Measurements from ENCODE around the gene CPNE5.
"Not testable (repeated sequence)": the region's sequence is repeated elsewhere in the genome, so short reads cannot be mapped to it uniquely, and the experiment has no call there.

The CPNE5 gene

GRCh38 chr6:36813526-36813925 is 25.7 kb downstream of the CPNE5 start:
- Histone ChIP-seq H3K79me2 (ENCODE audit: low read length) (no peaks in the 10 kb centered on the region), H3K4me3 (ENCODE audit: low read length) (no peak overlapping the region), H3K27me3 (ENCODE audit: low read depth, low read length) (no peaks in the 10 kb centered on the region), H2AFZ (ENCODE audit: low read depth, low read length) (no peak overlapping the region), H3K27ac (ENCODE audit: low read length) (no peak overlapping the region), H3K4me2 (ENCODE audit: low read length) (no peak overlapping the region), H3K9ac (ENCODE audit: low read length) (no peak overlapping the region), H3K9me3 (ENCODE audit: insufficient read depth, low read length) (no peaks in the 10 kb centered on the region), H3K4me1 (ENCODE audit: low read length) (no peaks in the 10 kb centered on the region), H4K20me1 (ENCODE audit: insufficient read depth, low read length) (no peaks in the 10 kb centered on the region), H3K36me3 (replicated peaks; ENCODE audit: low read depth, low read length) (no peaks in the 10 kb centered on the region)
- TF ChIP-seq CTCF (IDR thresholded peaks at IDR 0.05; ENCODE audit: low read depth, low read length) (no peak), EZH2phosphoT487 (IDR thresholded peaks at IDR 0.05; ENCODE audit: low read depth) (no peak)

- H2AFZ ChIP-seq (ENCODE audit: low read depth, low read length); H3K27me3 ChIP-seq (ENCODE audit: low read depth, low read length); H3K4me3 ChIP-seq (ENCODE audit: low read length); H3K27ac ChIP-seq (ENCODE audit: low read length); H3K36me3 ChIP-seq (replicated peaks; ENCODE audit: low read depth, low read length); H3K79me2 ChIP-seq (ENCODE audit: low read length); H3K4me2 ChIP-seq (ENCODE audit: low read length); H3K9ac ChIP-seq (ENCODE audit: low read length); H3K9me3 ChIP-seq (ENCODE audit: insufficient read depth, low read length); H3K4me1 ChIP-seq (ENCODE audit: low read length); H4K20me1 ChIP-seq (ENCODE audit: insufficient read depth, low read length): not testable (repeated sequence)
Measured at GRCh38 chr6:36813047-36813446, 26.2 kb downstream of the CPNE5 start.

DNA sequence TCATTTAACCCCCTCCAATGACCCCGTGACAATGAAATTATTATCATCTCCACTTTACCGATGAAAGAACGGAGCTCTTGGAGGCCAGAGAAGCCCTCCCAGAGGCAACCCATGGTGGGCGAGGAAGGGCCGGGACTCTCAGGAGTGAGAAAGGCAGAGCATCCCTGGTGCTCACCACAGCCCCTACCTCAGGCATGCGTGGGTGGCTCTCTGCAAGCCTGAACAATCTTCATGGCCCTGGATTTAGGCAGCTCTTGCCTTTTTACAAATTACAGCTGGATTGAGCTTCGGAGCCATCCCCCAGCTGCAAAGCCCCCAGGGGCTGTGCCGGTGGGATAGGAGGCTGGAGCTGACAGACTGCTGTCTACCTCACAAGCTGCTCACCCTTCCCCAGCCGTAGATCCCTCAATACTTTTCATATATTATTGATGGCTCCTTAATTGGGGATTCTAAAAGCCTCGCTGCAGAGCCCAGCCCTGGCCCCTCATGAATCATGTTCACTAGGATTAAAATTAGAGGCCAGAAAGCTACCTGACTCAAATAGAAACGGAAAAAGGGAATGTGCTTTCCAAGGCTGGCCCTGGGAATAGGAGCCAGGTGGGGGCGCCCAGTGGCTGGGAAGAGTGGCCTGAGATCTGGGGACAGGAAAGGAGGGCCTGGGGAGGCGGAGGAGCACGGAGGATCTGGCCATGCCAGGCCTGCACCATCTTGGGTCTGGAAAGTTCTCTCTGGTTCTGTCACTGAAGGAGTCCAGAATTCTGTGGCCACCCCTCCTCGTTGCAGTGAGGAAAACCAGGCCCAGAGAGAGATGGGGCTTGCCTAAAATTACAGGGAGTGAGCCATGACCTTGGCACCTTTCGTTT is 29.1 kb downstream of the CPNE5 start:
- Histone ChIP-seq H3K4me3 (ENCODE audit: low read length) (no peak overlapping the region), H2AFZ (ENCODE audit: low read depth, low read length) (no peak overlapping the region), H3K27me3 (ENCODE audit: low read depth, low read length) (peaks cover 11% of the 10 kb centered on the region), H3K36me3 (replicated peaks; ENCODE audit: low read depth, low read length) (no peaks in the 10 kb centered on the region), H3K9me3 (ENCODE audit: insufficient read depth, low read length) (no peaks in the 10 kb centered on the region), H3K79me2 (ENCODE audit: low read length) (no peaks in the 10 kb centered on the region), H3K4me1 (ENCODE audit: low read length) (no peaks in the 10 kb centered on the region), H3K9ac (ENCODE audit: low read length) (no peak overlapping the region), H3K27ac (ENCODE audit: low read length) (no peak overlapping the region), H4K20me1 (ENCODE audit: insufficient read depth, low read length) (no peaks in the 10 kb centered on the region), H3K4me2 (ENCODE audit: low read length) (no peak overlapping the region)
- TF ChIP-seq CTCF (IDR thresholded peaks at IDR 0.05; ENCODE audit: low read depth, low read length) (no peak), EZH2phosphoT487 (IDR thresholded peaks at IDR 0.05; ENCODE audit: low read depth) (no peak)

GRCh38 chr6:36809156-36809555 is 30.1 kb downstream of the CPNE5 start:
- no peaks in the 10 kb centered on the region for H4K20me1 ChIP-seq (ENCODE audit: insufficient read depth, low read length)
- H3K79me2 ChIP-seq (ENCODE audit: low read length), result no peaks in the 10 kb centered on the region
- H3K27me3 ChIP-seq (ENCODE audit: low read depth, low read length), result peaks cover 17% of the 10 kb centered on the region
- no peak overlapping the region for H3K27ac ChIP-seq (ENCODE audit: low read length)
- no peaks in the 10 kb centered on the region for H3K36me3 ChIP-seq (replicated peaks; ENCODE audit: low read depth, low read length)
- H3K4me3 ChIP-seq (ENCODE audit: low read length), result no peak overlapping the region
- TF ChIP-seq CTCF (IDR thresholded peaks at IDR 0.05; ENCODE audit: low read depth, low read length) (no peak), EZH2phosphoT487 (IDR thresholded peaks at IDR 0.05; ENCODE audit: low read depth) (no peak)
- H3K4me2 ChIP-seq (ENCODE audit: low read length), result no peak overlapping the region
- no peak overlapping the region for H2AFZ ChIP-seq (ENCODE audit: low read depth, low read length)
- no peaks in the 10 kb centered on the region for H3K4me1 ChIP-seq (ENCODE audit: low read length)
- H3K9me3 ChIP-seq (ENCODE audit: insufficient read depth, low read length), result no peaks in the 10 kb centered on the region
- no peak overlapping the region for H3K9ac ChIP-seq (ENCODE audit: low read length)

Data from OCI-LY3 (cell line).